NCI-H1092 (cell line): Measurements from ENCODE around the gene MOV10L1.
"Not testable (repeated sequence)": the region's sequence is repeated elsewhere in the genome, so short reads cannot be mapped to it uniquely, and the experiment has no call there.

ENCODE experiments used
- DNase-seq: peaks from one replicate; lab custom pipeline; 2025; lab: John Stamatoyannopoulos, UW

Gene MOV10L1

DNA sequence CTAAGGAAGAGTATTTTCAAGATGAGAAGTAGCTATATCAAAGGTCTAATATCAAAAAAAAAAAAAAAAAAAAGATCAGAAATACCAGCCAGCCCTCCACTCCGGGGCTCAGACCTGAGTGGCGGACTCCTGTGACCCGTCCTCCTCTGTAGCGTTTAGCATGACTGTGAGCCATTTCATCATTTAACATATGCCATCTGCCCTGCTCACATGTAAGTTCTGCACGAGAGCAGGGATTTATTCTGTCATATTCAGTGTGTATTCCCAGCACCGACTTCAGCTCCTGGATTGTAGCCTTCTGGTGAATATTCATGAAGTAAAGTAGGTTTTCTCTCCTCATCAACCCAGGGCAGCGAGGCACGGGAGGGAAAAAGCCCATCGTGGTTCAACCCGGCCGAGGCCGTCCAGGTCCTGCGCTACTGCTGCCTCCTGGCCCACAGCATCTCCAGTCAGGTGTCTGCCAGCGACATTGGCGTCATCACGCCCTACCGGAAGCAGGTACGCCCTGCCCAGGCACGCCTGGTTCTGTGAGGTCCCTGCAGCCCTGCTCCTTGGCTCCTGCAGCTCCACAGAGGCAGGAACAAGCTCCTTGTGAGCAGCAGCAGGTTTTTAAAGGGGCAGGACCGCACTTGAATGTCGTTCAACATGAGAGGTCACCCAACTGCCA lies 68.0 kb downstream of the MOV10L1 start:
- no peak for DNase-seq

DNA sequence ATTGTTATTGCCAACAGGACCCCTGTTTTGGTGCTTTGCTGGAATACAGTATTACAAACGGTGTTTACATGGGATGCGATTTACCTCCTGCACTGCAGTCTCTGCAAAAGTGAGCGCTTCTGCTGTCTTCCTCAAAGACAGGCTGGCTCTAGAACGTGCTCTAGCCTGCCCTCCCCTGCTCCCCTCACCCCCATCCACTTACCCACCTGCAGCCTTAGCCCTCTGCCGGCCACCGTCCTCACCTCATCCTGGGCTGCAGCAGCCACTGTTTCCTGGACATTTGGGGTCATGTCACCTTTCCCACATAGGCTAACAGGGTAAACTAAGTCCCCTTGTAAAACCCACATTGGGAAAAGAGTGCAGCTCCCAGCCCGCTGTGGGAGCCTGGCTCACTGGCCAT lies 71.1 kb downstream of the MOV10L1 start:
- DNase-seq, result no peak

DNA sequence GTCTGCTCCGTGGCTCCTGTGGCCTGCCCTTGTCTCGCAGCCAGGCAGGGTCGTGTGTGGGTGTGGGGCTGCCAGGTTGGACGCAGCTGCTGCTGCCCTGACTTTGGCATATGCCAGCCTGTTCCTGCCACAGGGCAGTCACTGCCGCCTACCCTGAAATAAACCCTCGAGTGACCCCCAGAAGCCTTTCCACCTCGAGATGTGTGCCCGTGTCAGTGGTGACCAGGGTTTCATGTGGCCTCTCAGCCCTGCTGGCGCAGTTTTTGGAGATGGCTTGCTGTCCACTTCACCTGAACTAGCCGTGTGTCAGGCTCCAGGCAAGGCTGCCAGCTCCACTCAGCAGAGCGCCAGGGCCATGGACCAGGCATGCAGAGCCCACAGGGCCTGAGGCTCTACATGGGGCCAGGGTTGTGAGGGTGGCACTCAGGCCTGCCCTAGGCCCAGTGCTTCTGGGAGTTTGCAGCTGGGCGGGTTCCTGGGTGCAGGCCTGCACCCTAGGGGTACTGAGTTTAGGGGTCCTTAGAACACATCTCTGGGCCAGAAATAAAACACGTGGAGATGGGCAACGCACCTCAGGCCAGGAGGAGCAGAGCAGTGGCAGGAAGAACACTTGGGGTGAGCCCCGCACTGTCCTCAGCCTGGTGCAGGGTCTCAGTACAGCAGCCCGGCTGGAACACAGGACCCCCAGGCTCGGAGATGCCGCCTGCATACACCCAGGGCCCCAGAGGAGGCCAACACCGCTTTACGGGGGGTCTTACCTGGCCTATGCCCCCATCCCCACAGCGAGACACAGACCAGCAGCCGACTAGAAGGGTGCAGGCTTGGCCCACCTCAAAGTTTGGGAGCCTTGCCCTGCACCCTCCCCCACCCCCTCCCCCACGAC lies 71.9 kb downstream of the MOV10L1 start:
- no peak for DNase-seq

DNA sequence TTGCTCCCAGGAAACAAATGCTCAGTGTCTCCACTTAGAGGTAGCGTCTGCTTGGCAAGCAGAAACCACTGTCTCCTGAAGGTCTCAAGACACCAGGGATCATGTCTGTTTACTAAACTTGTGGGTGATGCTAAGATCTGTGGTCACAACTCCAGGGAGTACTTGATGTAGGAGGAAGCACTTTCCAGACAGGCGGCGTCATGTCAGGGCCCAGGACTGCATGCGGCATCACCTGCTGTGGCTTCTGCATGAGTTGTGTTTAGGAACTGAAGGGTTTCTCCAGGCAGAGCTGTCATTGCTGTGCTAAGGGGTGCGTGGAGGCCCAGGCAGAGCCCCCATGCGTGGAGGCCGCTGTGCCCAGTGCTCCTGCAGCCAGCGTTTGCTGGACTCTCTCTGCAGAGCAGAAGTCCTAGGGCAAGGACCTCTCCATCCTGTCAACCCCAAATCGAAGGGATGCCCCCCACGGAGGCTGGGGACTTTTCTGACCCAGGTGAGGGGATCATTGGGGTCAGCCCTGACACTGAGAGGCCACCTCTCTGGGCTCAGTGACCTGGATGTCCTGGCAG lies 72.7 kb downstream of the MOV10L1 start:
- no peak for DNase-seq

DNA sequence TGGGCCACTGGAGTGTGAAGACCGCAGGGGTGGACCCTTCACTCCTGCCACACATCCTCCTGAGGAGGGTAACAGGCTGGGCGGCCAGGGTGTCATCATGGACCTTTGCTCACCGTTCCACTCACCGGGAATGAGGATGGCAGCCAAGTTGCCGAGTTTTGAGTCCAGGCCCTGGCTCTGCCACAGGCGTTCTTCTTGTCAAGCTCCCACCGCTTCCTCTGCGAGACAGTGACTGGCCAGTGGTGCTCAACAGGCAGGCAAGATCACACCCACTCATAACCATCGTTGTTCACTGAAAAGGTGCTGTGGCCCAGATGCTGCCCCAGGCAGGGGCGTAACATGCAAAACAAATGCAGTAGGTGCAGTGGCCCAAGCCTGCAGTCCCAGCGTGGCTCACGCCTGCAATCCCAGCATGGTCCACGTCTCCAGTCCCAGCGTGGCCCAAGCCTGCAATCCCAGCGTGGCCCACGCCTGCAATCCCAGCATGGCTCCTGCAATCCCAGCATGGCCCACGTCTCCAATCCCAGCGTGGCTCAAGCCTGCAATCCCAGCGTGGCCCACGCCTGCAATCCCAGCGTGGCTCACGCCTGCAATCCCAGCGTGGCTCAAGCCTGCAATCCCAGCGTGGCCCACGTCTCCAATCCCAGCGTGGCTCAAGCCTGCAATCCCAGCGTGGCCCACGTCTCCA lies 75.8 kb downstream of the MOV10L1 start:
- no peak for DNase-seq

DNA sequence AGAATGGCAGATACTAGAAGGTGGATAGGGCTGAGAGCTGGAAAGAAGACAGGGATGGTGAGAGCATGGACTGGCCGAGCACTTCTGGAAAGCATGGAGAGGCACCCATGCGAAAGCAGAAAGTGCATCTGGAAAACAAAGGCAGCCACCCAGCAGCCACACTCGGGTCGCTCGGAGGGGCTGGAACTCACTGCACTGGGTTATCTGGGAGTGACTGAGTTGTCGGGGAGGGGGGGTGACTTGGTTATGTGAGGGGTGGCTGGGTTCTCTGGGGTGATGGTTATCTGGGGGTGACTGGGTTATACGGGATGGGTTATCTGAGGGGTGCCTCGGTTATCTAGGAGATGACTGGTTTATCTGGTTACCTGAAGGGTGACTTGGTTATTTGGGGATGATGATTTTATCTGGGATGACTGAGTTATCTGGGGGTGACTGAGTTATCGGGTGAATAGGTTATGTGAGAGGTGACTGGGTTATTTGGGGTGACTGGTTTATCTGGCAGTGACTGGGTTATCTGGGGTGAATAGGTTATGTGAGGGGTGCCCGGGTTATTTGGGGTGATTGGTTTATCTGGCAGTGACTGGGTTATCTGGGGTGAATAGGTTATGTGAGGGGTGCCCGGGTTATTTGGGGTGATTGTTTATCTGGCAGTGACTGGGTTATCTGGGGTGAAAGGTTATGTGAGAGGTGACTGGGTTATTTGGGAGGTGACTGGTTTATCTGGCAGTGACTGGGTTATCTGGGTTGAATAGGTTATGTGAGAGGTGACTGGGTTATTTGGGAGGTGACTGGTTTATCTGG lies 78.1 kb downstream of the MOV10L1 start:
- no peak for DNase-seq

DNA sequence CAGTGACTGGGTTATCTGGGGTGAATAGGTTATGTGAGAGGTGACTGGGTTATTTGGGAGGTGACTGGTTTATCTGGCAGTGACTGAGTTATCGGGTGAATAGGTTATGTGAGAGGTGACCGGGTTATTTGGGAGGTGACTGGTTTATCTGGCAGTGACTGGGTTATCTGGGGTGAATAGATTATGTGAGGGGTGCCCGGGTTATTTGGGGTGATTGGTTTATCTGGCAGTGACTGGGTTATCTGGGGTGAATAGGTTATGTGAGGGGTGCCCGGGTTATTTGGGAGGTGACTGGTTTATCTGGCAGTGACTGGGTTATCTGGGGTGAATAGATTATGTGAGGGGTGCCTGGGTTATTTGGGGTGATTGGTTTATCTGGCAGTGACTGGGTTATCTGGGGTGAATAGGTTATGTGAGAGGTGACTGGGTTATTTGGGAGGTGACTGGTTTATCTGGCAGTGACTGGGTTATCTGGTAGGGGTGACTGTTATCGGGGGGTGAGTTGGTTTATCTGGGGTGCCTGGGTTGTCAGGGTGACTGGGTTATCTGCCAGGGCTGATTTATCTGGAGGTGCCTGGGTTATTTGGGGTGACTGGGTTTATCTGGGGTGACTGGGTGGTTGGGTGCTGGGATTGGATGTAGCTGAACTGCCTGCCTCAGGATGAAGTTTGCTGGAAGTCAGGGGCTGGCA lies 78.8 kb downstream of the MOV10L1 start:
- not testable (repeated sequence) for DNase-seq

DNA sequence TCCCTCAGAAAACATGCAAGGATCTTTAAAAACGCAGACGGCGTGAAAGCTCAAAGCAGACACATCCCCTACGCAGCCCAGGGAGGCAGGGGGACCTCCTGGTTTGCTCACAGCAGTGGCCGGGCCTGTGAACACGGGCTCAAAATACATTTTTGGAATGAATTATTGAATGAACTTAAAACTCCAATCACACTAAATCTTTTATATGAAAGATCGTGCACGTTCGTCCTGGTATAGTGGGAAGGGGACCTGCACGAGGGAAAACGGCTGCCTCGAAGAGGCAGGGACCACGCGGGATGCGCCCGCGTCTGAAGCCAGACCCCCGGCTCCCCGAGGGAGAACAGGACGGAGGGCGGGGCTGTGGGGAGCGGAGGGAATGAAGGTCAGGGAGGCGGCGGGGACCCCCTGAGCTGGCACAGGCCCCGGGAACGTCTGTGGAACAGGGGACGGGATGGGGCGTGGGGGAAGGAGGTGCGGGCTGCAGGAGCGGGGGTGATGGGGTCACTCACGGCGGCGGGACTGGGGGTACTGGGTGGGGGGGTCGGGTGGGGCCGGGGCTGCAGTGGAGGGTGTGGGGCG lies 79.5 kb downstream of the MOV10L1 start:
- no peak for DNase-seq

DNA sequence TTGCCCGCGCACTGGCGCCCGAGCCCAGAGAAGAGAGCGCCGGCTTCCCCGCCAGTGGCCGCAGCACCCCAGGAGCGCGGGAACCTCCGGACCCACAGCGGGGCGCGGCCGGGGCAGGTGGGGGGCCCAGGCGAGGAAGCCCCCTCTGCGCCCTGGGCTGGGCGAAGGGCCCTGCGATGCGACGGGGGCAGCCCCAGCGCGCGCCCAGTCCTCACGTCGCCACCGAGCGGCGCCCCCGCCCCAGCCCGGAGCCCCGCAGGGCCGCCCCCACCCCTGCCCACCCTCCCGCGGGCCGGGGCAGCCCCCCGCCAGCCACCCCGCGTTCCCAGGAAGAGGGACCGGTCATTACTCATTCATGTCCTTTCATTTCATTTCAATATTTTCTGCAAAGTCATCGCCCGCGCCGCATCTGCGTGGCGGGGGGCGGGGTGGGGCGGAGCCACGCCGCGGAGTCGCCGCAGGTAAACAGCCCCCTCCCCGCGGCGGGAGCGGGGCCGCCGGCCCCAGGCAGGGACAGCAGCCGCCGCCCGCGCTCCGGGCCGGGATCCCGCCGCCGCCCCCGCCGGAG lies 80.1 kb downstream of the MOV10L1 start:
- no peak for DNase-seq

DNA sequence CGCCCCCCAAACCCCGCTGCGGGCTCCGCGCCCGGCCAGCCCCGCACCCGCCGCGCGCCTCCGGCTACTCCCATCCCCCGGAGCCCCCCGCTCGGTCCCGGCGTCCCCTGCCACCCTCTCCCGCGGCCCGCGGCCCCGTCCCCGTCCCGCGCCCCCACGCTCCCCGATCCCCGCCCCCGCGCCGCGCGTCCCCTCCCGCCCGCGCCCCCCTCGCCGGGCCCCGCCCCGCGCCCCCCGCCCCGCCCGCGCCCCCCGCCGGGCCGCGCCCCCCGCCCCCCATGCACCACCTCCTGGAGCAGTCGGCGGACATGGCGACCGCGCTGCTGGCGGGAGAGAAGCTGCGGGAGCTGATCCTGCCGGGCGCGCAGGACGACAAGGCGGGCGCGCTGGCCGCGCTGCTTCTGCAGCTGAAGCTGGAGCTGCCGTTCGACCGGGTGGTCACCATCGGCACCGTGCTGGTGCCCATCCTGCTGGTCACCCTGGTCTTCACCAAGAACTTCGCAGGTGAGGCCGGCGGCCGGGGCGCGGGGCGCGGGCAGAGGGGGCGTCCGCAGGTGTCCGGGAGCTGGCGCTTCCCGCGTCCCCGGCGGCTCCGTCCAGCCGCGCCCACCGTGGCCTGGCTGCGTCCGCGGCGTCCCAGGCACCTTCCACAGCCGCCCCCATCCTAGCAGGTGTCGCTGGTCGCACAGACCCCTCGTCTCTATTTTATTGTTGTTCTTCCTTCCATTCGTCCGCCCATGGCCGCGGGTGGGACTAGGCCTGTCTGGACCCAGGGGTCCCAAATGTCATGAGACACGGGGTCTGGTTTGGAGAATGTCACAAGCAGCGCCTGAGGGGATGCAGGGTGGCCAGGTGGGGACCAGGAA lies 80.9 kb downstream of the MOV10L1 start, which contains the start of gene PANX2:
TSS of gene PANX2 (plus strand) at position 279 of the 866 bp plus-strand sequence. CDS start at position 279, 0 bp downstream.
- DNase-seq, result no peak

DNA sequence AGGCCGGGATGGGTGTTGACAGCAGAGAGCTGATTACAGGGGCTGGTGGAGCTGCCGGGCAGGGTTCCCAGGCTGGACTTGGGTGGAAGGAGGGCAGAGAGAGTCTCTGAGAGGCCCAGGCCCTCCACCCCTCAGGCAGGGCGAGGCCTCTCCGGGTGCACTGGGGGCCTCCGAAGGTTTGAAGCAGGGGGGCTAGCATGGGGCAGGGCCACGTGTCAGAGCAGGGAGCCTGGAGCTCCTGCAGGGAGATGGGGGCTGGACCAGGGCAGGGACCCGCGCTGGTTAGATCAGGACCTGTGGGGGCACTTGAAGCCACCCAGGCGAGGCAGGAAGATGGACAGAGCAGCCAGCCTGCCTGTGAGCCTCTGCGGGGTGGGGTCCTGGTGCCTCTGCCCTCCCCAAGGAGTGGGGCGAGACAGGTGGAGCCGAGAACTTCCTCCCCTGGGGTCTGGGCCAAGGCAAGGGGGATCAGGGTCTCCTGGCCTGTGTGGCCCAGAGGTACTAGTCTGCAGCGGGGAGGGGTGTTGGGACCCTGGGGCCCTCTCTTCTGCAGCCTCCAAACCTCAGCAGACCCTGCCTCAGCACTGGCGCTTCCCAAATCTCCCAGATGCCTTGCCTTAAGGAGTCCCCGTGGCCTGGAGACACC lies 81.6 kb downstream of the MOV10L1 start:
- DNase-seq, result no peak

DNA sequence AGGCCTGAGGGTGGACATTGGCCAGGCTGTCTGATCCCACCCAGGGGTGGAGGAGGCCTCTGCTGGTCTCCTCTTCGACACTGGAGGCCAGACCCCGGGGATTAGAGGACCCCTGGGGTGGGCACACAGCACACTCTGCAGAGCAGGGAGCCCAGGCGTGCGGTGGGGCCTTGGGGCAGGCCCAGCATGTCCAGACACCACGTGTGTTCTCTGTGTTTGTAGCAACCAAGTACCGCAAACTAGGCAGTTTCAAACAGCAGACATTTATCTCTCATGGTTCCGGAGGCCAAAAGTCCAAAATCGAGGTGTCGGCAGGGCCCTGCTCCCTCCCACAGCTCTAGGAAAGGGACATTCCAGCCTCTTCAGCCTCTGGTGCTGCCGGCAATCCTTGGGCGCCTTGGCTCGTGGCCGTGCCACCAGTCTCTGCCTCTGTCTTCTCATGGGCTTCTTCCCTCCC lies 82.2 kb downstream of the MOV10L1 start:
- no peak for DNase-seq

DNA sequence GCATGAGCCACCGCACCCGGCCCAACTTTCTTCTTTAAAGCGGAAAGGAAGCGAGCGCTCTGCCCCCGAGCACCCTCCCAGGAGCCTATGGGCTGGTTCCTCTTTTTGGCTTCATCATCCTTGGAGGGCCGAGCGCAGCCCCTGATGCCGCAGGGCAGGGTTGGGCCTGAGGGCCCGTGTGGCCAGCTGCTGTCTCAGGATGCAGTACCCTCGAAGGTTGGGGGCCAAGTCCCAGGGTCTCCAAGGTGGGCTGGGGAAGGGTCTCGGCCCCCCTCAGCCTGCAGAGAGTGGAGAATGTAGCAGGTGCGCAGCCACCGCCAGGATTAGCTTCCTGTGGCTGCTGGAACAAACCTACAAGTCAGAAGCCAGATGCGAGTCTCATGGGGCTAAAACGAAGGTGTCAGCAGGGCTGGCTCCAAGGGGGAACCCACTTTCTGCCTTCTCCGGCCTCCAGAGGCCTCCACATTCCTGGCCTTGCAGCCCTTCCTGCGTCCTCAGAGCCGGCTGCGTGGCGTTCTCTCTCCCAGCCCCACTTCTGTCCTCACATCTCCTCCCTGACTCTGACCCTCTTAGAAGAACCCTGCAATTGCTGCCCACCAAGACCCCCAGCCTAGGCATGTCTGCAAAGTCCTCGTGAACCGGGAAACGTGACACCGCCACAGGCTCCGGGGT lies 83.6 kb downstream of the MOV10L1 start:
- DNase-seq, result no peak

DNA sequence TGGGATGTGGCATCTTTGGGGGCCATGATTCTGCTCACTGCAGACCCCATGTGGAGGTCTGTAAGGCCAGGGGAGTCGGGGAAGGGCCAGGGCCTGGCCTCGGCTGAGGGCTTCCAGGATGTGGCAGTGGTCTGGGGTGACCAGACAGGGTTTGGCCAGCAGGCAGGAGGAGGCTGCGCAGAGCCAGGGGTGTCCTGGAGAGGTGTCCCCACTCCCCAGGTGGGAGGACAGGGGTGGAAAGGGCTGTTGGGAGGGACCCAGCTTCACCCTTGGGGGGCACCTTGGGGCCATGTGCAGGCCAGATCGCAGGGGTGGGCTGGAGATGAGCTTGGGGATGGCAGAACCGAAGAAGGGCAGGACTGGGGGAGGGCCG lies 84.2 kb downstream of the MOV10L1 start:
- DNase-seq, result no peak

DNA sequence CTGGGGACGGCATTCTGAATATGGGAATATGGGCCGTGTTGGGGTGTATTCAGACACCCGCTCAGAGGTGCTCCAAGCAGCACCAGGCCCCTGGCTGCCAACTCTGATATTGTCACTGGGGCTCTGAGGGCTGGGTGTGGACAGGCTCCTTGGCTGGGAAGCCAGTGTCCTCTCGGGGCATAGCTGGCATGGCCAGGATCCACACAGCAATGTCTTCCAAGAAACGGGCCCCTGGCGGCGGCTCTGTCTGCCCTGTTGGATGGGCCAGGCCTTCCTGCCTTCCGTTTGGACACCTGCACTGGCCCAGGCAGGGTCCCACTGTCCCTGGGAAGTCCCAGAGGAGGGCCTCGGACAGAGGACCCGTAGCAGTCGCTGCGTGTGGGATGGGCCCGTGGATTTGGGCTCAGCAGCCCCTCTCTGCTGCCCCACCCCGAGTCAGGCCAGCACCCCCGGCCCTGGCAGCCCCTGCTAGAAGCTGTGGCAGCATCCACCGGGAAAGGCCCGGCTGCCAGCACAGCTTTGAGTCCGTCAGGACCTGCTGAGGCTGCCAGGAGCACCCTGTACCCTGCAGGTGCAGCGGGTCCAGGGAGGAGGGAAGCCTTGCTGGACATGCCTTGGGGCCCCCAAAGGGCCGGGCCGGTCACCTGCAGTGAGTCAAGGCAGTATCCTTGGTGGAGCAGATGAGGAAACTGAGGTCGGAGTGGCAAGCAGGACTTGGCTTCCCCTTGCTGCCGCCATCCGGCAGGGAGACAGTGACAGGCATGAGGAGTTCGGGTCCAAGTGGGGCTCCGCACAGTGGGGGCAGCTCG lies 84.8 kb downstream of the MOV10L1 start:
- no peak for DNase-seq

DNA sequence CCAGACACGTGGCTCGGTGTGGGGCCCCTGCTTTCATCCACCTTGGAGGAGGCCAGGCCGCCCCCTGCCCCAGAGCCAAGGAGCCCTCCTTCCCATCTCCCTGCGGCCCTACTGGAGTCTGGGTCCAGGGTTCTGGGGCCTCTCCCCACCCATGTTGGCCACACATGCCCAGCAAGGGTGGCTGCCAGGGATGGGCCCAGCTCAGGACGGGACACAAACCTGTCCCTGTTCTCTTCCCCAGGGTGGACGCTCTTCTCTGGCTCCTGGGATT lies 85.3 kb downstream of the MOV10L1 start:
- DNase-seq, result no peak
